GM23248 (cell line): ENCODE data around the gene ALPL. TPM values are rescaled to one million over a fixed set of nuclear protein-coding genes. Genes with fewer than 3 reads are reported as not detected.

Source experiments
- DNase-seq: peaks from one replicate; pipeline ENCODE4 v3.0.0-alpha.2; 2015
- H2AFZ ChIP-seq: fragments of 200-600 bp; sonication (generic); 2 replicates; pipeline ENCODE4 v1.6.1; 2016; ENCODE audit warnings: antibody characterized with exemption
- H3F3A ChIP-seq: fragments of 200-600 bp; sonication (generic); 2 replicates; pipeline ENCODE4 v1.6.1; 2016; ENCODE audit warnings: mild to moderate bottlenecking, antibody characterized with exemption, mixed run types; ENCODE audit not compliant: insufficient read depth
- H3K27ac ChIP-seq: fragments of 200-600 bp; sonication (generic); 2 replicates; pipeline ENCODE4 v1.5.1; 2016; ENCODE audit warnings: mild to moderate bottlenecking
- H3K27me3 ChIP-seq: fragments of 200-600 bp; sonication (generic); replicated peaks from 2 replicates; pipeline ENCODE4 v1.6.1; 2016; ENCODE audit warnings: mild to moderate bottlenecking; ENCODE audit not compliant: insufficient read depth
- H3K36me3 ChIP-seq: fragments of 200-600 bp; sonication (generic); 2 replicates; pipeline ENCODE4 v1.6.1; 2016; ENCODE audit warnings: low read depth, mild to moderate bottlenecking
- H3K4me1 ChIP-seq: fragments of 200-600 bp; sonication (generic); 2 replicates; pipeline ENCODE4 v1.6.1; 2016; ENCODE audit warnings: mild to moderate bottlenecking; ENCODE audit not compliant: insufficient read depth
- H3K4me2 ChIP-seq: fragments of 200-600 bp; sonication (generic); one replicate; pipeline ENCODE4 v1.6.1; 2016; ENCODE audit warnings: mild to moderate bottlenecking; ENCODE audit not compliant: unreplicated experiment
- H3K4me3 ChIP-seq: fragments of 200-600 bp; sonication (generic); 2 replicates; pipeline ENCODE4 v1.5.1; 2016; ENCODE audit warnings: mild to moderate bottlenecking
- H3K79me2 ChIP-seq: fragments of 200-600 bp; sonication (generic); 2 replicates; pipeline ENCODE4 v1.6.1; 2016; ENCODE audit warnings: mild to moderate bottlenecking; ENCODE audit not compliant: insufficient read depth
- H3K9ac ChIP-seq: fragments of 200-600 bp; sonication (generic); 2 replicates; pipeline ENCODE4 v1.6.1; 2016; ENCODE audit warnings: mild to moderate bottlenecking
- H3K9me2 ChIP-seq: fragments of 200-600 bp; sonication (generic); 2 replicates; pipeline ENCODE4 v1.6.1; 2016; ENCODE audit warnings: mixed run types, mild to moderate bottlenecking, moderate library complexity; ENCODE audit not compliant: insufficient read depth
- H3K9me3 ChIP-seq: fragments of 200-600 bp; sonication (generic); one replicate; pipeline ENCODE4 v1.6.1; 2017; ENCODE audit warnings: low read depth
- H4K20me1 ChIP-seq: fragments of 200-600 bp; sonication (generic); 2 replicates; pipeline ENCODE4 v1.6.0; 2016; ENCODE audit not compliant: insufficient read depth
- EZH2 ChIP-seq: fragments of 200-600 bp; sonication (generic); IDR thresholded peaks from 2 replicates; pipeline ENCODE4 v1.6.1; 2018; ENCODE audit warnings: antibody characterized with exemption, mild to moderate bottlenecking; ENCODE audit not compliant: insufficient read depth, poor library complexity, severe bottlenecking
- EZH2phosphoT487 ChIP-seq: fragments of 200-600 bp; sonication (generic); IDR thresholded peaks from 2 replicates; pipeline ENCODE4 v1.6.1; 2018; ENCODE audit warnings: antibody characterized with exemption, moderate library complexity, mild to moderate bottlenecking, low read depth; ENCODE audit not compliant: insufficient read depth
- WGBS, 2 experiments: methylation state at CpG; one replicate each; pipeline ENCODE4 v1.1.6; 2015 to 2017; ENCODE audit warnings: low lambda C conversion rate in 2 of 2, low coverage in 1 of 2; ENCODE audit errors: missing lambda C conversion rate in 2 of 2; 5-methylcytosine and 5-hydroxymethylcytosine counted together
- in situ Hi-C: fragments of 300-500 bp; cut with MboI; formaldehyde crosslinking; loops from 2 replicates; pipeline ENCODE4 v1.15.0; 2020
- polyA plus RNA-seq: library from polyadenylated mRNA; unstranded; fragments of >200 nt; fragmentation: Nextera tagmentation; extraction: Ambion mirVana; gene quantifications from 2 replicates; pipeline ENCODE4 v1.2.1, GENCODE V29; 2016
- total RNA-seq: library from RNA; depleted of rRNA; stranded (reverse); fragments of >200 nt; shearing (Covaris generic); gene quantifications from 2 replicates; pipeline ENCODE4 v1.2.3, GENCODE V29; 2014

Gene ALPL
- total and polyA plus RNA-seq, 2 experiments from 2014 or later, result 0.95 TPM; not detected in 1

DNA sequence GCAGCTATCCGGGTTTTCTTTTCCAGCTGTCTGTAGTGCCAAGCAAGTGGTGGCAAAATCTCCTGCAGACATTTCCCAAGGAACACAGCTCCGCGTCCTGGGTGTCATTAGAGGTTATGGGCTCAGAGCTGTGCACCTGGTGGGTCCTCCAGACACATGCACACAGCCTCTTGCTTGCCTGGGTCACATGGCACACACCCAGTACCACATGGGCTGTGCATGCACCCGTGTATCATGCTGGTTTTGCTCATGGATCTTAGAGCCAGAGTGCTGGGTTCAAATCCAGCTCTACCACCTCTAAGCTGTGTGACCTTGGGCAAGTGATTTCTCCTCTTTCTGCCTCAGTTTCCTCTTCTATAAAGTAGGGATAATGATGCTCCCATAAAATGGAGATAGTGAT is 61.7 kb downstream of the ALPL start:
- no peak overlapping the region for H3K4me2 ChIP-seq
- H3K9ac ChIP-seq, result no peak overlapping the region
- DNase-seq, result no peak

DNA sequence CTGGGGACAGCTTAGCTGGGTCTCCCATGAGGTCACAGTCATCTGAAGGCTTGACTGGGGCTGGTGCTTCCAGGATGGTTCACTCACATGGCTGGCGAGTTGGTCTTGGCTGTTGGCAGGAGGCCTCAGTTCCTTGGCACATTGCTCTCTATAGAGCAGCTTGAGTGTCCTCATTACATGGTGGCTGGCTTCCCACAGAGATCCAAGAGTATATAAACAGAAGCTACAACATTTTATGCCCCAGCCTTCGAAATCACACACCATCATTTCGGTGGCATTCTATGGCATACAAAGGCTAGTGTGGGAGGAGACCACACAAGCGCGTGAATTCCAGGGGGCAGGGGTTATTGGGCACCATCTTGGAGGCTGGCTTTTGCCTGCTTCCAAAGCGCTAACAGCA is 63.0 kb downstream of the ALPL start:
- WGBS, 2 experiments, result 84 to 89% methylated on average over 6 of the region's 6 CpGs
- in situ Hi-C loops, result no loop called here
- peaks cover 17% of the 10 kb centered on the region; the same call in 1 of the 2 replicates for H3K4me1 ChIP-seq

More for the DNA sequence above, 61.7 kb downstream of the ALPL start:
- no peaks in the 10 kb centered on the region for H3K36me3 ChIP-seq
- TF ChIP-seq EZH2phosphoT487 (no peak), EZH2 (no peak)
- no peak overlapping the region for H3K27ac ChIP-seq
- no peaks in the 10 kb centered on the region for H3K9me2 ChIP-seq
- no peaks in the 10 kb centered on the region for H4K20me1 ChIP-seq
- no peaks in the 10 kb centered on the region for H3K9me3 ChIP-seq
- no peaks in the 10 kb centered on the region for H3K79me2 ChIP-seq
- in situ Hi-C loops, result no loop called here
- H3K27me3 ChIP-seq, result no peaks in the 10 kb centered on the region
- H3K4me1 ChIP-seq, result peaks cover 18% of the 10 kb centered on the region; the same call in 1 of the 2 replicates
- H2AFZ ChIP-seq, result no peak overlapping the region
- H3K4me3 ChIP-seq, result no peak overlapping the region
- 80 to 83% methylated on average over 4 of the region's 4 CpGs for WGBS, 2 experiments
- no peaks in the 10 kb centered on the region; the same call in 1 of the 2 replicates for H3F3A ChIP-seq

DNA sequence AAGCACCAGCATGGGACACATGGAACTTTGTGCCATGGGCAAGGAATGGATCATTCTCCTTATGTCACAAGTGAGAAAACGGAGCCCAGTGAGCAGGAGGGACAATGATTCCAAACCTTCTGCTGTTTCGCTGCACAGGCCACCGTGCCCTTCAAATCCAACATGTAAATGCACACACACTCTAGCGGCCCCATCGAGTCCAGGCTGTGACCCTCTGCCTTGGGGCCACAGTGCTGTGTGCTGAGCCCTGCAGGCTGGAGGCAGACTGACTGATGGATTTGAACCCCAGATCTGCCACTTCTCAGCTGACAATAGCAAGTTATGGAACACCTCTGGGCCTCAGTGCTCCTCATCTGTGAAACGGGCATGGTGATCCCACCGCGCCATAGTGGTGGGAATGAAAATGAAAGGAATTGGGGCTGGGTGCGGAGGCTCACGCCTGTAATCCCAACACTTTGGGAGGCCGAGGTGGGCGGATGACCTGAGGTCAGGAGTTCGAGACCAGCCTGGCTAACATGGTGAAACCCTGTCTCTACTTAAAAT is 63.6 kb downstream of the ALPL start:
- peaks cover 12% of the 10 kb centered on the region; the same call in 1 of the 2 replicates for H3K4me1 ChIP-seq
- no peak overlapping the region for H3K9ac ChIP-seq
- H3K27me3 ChIP-seq, result no peaks in the 10 kb centered on the region
- H4K20me1 ChIP-seq, result no peaks in the 10 kb centered on the region
- H3K4me3 ChIP-seq, result no peak overlapping the region
- H3K79me2 ChIP-seq, result no peaks in the 10 kb centered on the region
- H3F3A ChIP-seq, result no peaks in the 10 kb centered on the region; the same call in 1 of the 2 replicates
- no peak overlapping the region for H3K4me2 ChIP-seq
- in situ Hi-C loops, result no loop called here
- no peaks in the 10 kb centered on the region for H3K9me2 ChIP-seq
- no peak overlapping the region for H3K27ac ChIP-seq
- H3K36me3 ChIP-seq, result no peaks in the 10 kb centered on the region
- DNase-seq, result no peak
- TF ChIP-seq EZH2 (no peak), EZH2phosphoT487 (no peak)
- WGBS, 2 experiments, result 83 to 84% methylated on average over 13 of the region's 13 CpGs
- no peak overlapping the region for H2AFZ ChIP-seq
- no peaks in the 10 kb centered on the region for H3K9me3 ChIP-seq

More for the DNA sequence above, 63.0 kb downstream of the ALPL start:
- TF ChIP-seq EZH2 (no peak), EZH2phosphoT487 (no peak)
- no peaks in the 10 kb centered on the region for H4K20me1 ChIP-seq
- H3K9ac ChIP-seq, result no peak overlapping the region
- H3F3A ChIP-seq, result no peaks in the 10 kb centered on the region; the same call in 1 of the 2 replicates
- H3K27ac ChIP-seq, result no peak overlapping the region
- no peak overlapping the region for H3K4me2 ChIP-seq
- H3K27me3 ChIP-seq, result no peaks in the 10 kb centered on the region
- H2AFZ ChIP-seq, result no peak overlapping the region
- no peaks in the 10 kb centered on the region for H3K9me2 ChIP-seq
- DNase-seq, result no peak
- no peaks in the 10 kb centered on the region for H3K36me3 ChIP-seq
- no peaks in the 10 kb centered on the region for H3K79me2 ChIP-seq
- no peak overlapping the region for H3K4me3 ChIP-seq
- H3K9me3 ChIP-seq, result no peaks in the 10 kb centered on the region

DNA sequence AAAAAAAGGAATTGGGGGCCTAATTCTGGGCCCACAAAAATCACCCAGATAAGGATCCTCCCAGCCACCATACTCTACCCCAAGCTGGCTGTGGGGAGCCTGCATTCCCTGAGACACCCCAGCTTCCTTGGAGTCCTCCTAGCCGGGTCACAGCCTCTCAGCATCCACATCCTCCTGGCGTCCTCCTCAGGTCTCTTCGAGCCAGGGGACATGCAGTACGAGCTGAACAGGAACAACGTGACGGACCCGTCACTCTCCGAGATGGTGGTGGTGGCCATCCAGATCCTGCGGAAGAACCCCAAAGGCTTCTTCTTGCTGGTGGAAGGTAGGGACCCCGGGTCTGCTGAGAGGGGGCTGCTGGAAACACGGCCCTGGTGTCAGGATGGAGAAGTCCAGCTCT is 64.3 kb downstream of the ALPL start:
- no peaks in the 10 kb centered on the region for H3K36me3 ChIP-seq
- no peak overlapping the region for H3K4me2 ChIP-seq
- H2AFZ ChIP-seq, result no peak overlapping the region
- no peaks in the 10 kb centered on the region for H3F3A ChIP-seq
- no peak for TF ChIP-seq EZH2phosphoT487
- TF ChIP-seq EZH2, result no peak
- H3K27ac ChIP-seq, result no peak overlapping the region
- H3K4me1 ChIP-seq, result 0 out of 2 replicates have a peak, but pooled peaks cover 6% of the 10 kb centered on the region
- no peaks in the 10 kb centered on the region for H3K27me3 ChIP-seq
- H3K4me3 ChIP-seq, result no peak overlapping the region
- no peak for DNase-seq
- no peaks in the 10 kb centered on the region for H3K9me3 ChIP-seq
- no peaks in the 10 kb centered on the region for H4K20me1 ChIP-seq
- H3K9me2 ChIP-seq, result no peaks in the 10 kb centered on the region
- 57 to 61% methylated on average over 11 of the region's 11 CpGs for WGBS, 2 experiments
- no peaks in the 10 kb centered on the region for H3K79me2 ChIP-seq
- no peak overlapping the region for H3K9ac ChIP-seq
- in situ Hi-C loops, result no loop called here
